OCI-LY7 (cell line): ENCODE measurements around the gene DTX3. TPM values are rescaled to one million over a fixed set of nuclear protein-coding genes. Genes with fewer than 3 reads are reported as not detected.
A peak's percentile ranks its signal among the peaks of the same experiment; 100 is the strongest.

Experiments used
- BruUV-seq: library from RNA; stranded (reverse); fragments of 400-500 nt; replicated peaks from 2 replicates; lab custom pipeline; 2021; lab: Mats Ljungman, UMichigan
- CTCF ChIA-PET: fragments of 300-600 bp; sonication (Branson Sonifier 250); formaldehyde crosslinking; loops from one replicate; lab custom pipeline; 2022; ENCODE audit warnings: antibody characterized with exemption; ENCODE audit not compliant: unreplicated experiment; lab: Charles Lee
- POLR2A ChIA-PET: fragments of 300-600 bp; sonication (Branson Sonifier 250); formaldehyde crosslinking; loops from one replicate; lab custom pipeline; 2022; ENCODE audit warnings: antibody characterized with exemption; lab: Charles Lee
- DNase-seq: peaks from one replicate; pipeline ENCODE4 v3.0.0-alpha.2; 2015; ENCODE audit warnings: low spot score
- H2AFZ ChIP-seq: fragments of 200-600 bp; sonication (generic), shearing (Covaris generic); 2 replicates; pipeline ENCODE4 v1.6.1; 2014; ENCODE audit warnings: mild to moderate bottlenecking, antibody characterized with exemption, low read length, moderate library complexity
- H3K27ac ChIP-seq: fragments of 200-600 bp; sonication (generic); 2 replicates; pipeline ENCODE4 v1.5.1; 2014; ENCODE audit warnings: mixed run types, low read depth, mild to moderate bottlenecking, moderate library complexity, low read length, inconsistent platforms; ENCODE audit not compliant: poor library complexity, severe bottlenecking
- H3K36me3 ChIP-seq: fragments of 200-600 bp; sonication (generic); 2 replicates; pipeline ENCODE4 v1.6.1; 2014; ENCODE audit warnings: mild to moderate bottlenecking, antibody characterized with exemption, low read length, moderate library complexity, mixed read lengths; ENCODE audit not compliant: insufficient read depth
- H3K4me1 ChIP-seq: fragments of 200-600 bp; sonication (generic); 2 replicates; pipeline ENCODE4 v1.5.1; 2014; ENCODE audit warnings: mild to moderate bottlenecking, low read length; ENCODE audit not compliant: insufficient read depth, poor library complexity, severe bottlenecking
- H3K4me2 ChIP-seq: fragments of 200-600 bp; sonication (generic); 2 replicates; pipeline ENCODE4 v1.6.1; 2014; ENCODE audit warnings: mild to moderate bottlenecking, low read length
- H3K4me3 ChIP-seq: fragments of 200-600 bp; sonication (generic); 2 replicates; pipeline ENCODE4 v1.5.1; 2014; ENCODE audit warnings: mild to moderate bottlenecking, low read depth, low read length; ENCODE audit not compliant: poor library complexity, severe bottlenecking
- H3K79me2 ChIP-seq: fragments of 200-600 bp; sonication (generic); 2 replicates; pipeline ENCODE4 v1.6.1; 2016; ENCODE audit warnings: low read depth, mild to moderate bottlenecking, low read length, moderate library complexity, mixed read lengths; ENCODE audit not compliant: insufficient read depth
- H3K9me2 ChIP-seq: fragments of 200-600 bp; sonication (generic); 2 replicates; pipeline ENCODE4 v1.6.1; 2016; ENCODE audit warnings: mild to moderate bottlenecking, low read length, mixed read lengths; ENCODE audit not compliant: insufficient read depth
- H3K9me3 ChIP-seq: fragments of 200-600 bp; sonication (generic); 2 replicates; pipeline ENCODE4 v1.6.1; 2014; ENCODE audit warnings: mild to moderate bottlenecking, mixed run types, low read length, mixed read lengths
- H4K20me1 ChIP-seq: fragments of 200-600 bp; sonication (generic); 2 replicates; pipeline ENCODE4 v1.6.1; 2014; ENCODE audit warnings: mild to moderate bottlenecking, antibody characterized with exemption, low read length, moderate library complexity, mixed read lengths; ENCODE audit not compliant: insufficient read depth
- EZH2phosphoT487 ChIP-seq: fragments of 200-600 bp; sonication (generic); IDR thresholded peaks from 2 replicates; pipeline ENCODE4 v1.6.1; 2018; ENCODE audit warnings: low read depth, borderline replicate concordance, mild to moderate bottlenecking, mixed run types, antibody characterized with exemption, low read length, moderate library complexity, mixed read lengths
- intact Hi-C: fragments of 100-400 bp; cut with micrococcal nuclease; formaldehyde crosslinking; loops from one replicate; pipeline ENCODE4 v1.10.0; 2022; ENCODE audit not compliant: unreplicated experiment
- total RNA-seq, 2 experiments: library from RNA; depleted of rRNA in 1 of 2; stranded (reverse); fragments of >200 nt in 1 of 2; shearing (Covaris generic) in 1 of 2; gene quantifications; 2 replicates each; pipeline ENCODE4 v1.2.3, GENCODE V29; 2014 to 2022
- TF ChIP-seq, protein P1 (sequence below): fragments of 200-600 bp; sonication (generic); conservative IDR thresholded peaks from 2 replicates; pipeline ENCODE4 v1.5.1; 2014; ENCODE audit warnings: mild to moderate bottlenecking, antibody characterized with exemption, low read length, moderate library complexity, mixed read lengths

DTX3 gene
- total RNA-seq, 2 experiments from 2014 or later: not detected

DNA sequence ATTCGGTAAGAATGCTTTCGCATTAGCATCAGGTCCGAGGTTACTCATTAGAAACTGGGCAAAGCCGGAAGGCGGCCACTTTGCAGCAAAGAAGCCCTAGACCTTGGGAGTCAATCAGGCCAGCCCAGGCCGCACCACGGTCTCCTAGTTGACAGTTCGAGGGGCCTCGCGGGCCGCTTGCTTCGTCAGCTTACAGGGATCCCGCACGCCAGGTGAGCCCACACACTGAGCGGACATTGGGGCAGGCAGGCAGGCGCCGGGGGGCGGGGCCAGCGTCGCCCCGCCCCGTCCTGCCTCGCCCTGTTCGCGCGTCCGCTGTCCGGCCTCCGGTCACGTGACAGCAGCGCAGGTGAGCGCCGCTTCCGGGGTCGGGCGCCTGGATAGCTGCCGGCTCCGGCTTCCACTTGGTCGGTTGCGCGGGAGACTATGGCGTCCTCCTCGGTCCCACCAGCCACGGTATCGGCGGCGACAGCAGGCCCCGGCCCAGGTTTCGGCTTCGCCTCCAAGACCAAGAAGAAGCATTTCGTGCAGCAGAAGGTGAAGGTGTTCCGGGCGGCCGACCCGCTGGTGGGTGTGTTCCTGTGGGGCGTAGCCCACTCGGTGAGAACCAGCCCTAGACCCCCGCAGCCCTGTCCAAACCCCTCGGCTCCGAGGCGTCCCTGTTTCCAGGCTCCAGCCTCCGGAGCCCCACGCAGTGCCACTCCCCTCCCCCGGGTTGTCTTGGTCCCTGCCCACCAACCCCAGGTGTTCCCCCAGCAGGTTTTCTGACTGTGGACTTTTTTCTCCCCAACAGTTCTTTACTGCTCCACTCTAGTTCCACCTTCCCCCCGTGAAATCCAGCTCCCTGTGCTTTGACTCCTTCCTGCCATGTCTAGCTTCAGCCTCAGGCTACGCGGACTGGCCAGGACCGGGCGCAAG, 13.5 kb upstream of the DTX3 start, which contains the start of gene PIP4K2C:
PIP4K2C (plus strand) TSS at position 329 of the 918 bp plus-strand sequence; CDS start at position 427, 98 bp downstream.
- CTCF ChIA-PET: no interaction called here
- intact Hi-C loops: loop anchor here (2.0 kb wide), 1 partner anchor 68 kb away; the partner anchor contains the start of gene MBD6
- peak within 1 kb of the TSS; percentile 97 for H2AFZ ChIP-seq
- H3K27ac ChIP-seq: no peak within 1 kb of the TSS
- H3K4me2 ChIP-seq: peak within 1 kb of the TSS; percentile 99
- H3K36me3 ChIP-seq: peaks cover 18% of the 10 kb centered on the region
- H4K20me1 ChIP-seq: no peaks in the 10 kb centered on the region
- BruUV-seq: no TSS peak
- peak; percentile 94 for DNase-seq
- peaks cover 18% of the 10 kb centered on the region for H3K4me1 ChIP-seq
- H3K4me3 ChIP-seq: peak within 1 kb of the TSS; percentile 78
- TF ChIP-seq EZH2phosphoT487: no peak
- TF ChIP-seq, protein P1, sequence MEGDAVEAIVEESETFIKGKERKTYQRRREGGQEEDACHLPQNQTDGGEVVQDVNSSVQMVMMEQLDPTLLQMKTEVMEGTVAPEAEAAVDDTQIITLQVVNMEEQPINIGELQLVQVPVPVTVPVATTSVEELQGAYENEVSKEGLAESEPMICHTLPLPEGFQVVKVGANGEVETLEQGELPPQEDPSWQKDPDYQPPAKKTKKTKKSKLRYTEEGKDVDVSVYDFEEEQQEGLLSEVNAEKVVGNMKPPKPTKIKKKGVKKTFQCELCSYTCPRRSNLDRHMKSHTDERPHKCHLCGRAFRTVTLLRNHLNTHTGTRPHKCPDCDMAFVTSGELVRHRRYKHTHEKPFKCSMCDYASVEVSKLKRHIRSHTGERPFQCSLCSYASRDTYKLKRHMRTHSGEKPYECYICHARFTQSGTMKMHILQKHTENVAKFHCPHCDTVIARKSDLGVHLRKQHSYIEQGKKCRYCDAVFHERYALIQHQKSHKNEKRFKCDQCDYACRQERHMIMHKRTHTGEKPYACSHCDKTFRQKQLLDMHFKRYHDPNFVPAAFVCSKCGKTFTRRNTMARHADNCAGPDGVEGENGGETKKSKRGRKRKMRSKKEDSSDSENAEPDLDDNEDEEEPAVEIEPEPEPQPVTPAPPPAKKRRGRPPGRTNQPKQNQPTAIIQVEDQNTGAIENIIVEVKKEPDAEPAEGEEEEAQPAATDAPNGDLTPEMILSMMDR: no peak
- POLR2A ChIA-PET: interaction anchor here (0.6 to 1.6 kb wide), 6 partner anchors 10 to 1278 kb away, joined by 3 to 4 read pairs (median 3); partner anchors contain the start of gene TSPAN31
- H3K9me2 ChIP-seq: no peaks in the 10 kb centered on the region
- H3K9me3 ChIP-seq: no peaks in the 10 kb centered on the region
- peaks cover 11% of the 10 kb centered on the region; the same call in 1 of the 2 replicates for H3K79me2 ChIP-seq

DNA sequence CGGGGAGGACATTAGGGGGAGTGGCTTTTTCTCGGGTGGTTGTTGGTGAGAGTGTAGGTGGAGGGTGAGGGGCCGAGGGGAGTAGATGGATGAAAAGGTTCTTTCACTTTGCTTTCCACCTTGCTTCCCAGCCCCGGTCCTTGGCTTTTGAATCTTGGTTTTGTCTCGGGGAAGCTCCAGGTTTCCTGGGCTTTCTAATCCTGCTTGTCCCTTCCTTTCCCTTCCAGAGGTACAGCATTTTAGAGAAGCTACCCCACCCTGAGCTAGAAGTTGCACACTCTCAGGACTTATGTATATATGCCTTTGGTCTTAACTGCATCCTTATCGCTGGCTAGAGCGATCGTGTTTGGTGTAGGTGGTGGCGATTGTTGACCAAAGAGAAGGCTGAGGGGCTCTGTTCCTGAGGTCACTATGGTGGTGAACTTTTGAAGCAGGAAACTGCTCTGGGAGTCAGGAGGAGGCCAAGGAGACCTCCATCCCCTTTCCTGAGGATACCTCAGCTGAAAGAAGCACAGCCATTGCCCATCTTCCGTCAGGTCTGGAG, 12.8 kb upstream of the DTX3 start:
- peaks cover 11% of the 10 kb centered on the region; the same call in 1 of the 2 replicates for H3K79me2 ChIP-seq
- DNase-seq: no peak

More for the DNA sequence above, 12.8 kb upstream of the DTX3 start:
- Histone ChIP-seq H3K9me3 (no peaks in the 10 kb centered on the region), H3K9me2 (no peaks in the 10 kb centered on the region), H3K4me1 (peaks cover 18% of the 10 kb centered on the region), H4K20me1 (no peaks in the 10 kb centered on the region), H3K4me3 (peak overlapping the region; percentile 78), H3K4me2 (peak overlapping the region; percentile 99), H2AFZ (peak overlapping the region; percentile 97; the same call in 1 of the 2 replicates), H3K36me3 (peaks cover 24% of the 10 kb centered on the region), H3K27ac (no peak overlapping the region)
- BruUV-seq: TSS peak; percentile 58
- TF ChIP-seq, protein P1: no peak
- TF ChIP-seq EZH2phosphoT487: no peak
- intact Hi-C loops: loop anchor here (2.0 kb wide), 1 partner anchor 69 kb away; the partner anchor contains the start of gene MBD6
- ChIA-PET POLR2A (interaction anchor here (0.5 to 1.6 kb wide), 2 partner anchors 15 to 54 kb away, joined by 3 read pairs; no protein-coding TSS in a partner anchor), CTCF (no interaction called here)
